GM12878 (cell line): ENCODE data around the gene NELFB. TPM values are rescaled to one million over a fixed set of nuclear protein-coding genes. Genes with fewer than 3 reads are reported as not detected.

Experiments
- ATAC-seq: fragments of 200-7000 bp; cut with Tn5 transposase; 3 replicates; pipeline ENCODE4 v1.9.1; 2020; ENCODE audit warnings: mild to moderate bottlenecking, moderate library complexity
- BruUV-seq: library from RNA; stranded (reverse); fragments of 400-500 nt; replicated peaks from 2 replicates; lab custom pipeline; 2021; lab: Mats Ljungman, UMichigan
- CTCF ChIA-PET: fragments of 300-600 bp; sonication (Branson Sonifier 250); formaldehyde crosslinking; extraction: SDS; loops from one replicate; lab custom pipeline; 2021; ENCODE audit warnings: inconsistent platforms; lab: Yijun Ruan, JAX
- POLR2A ChIA-PET: fragments of 350-600 bp; formaldehyde crosslinking; extraction: SDS; loops from one replicate; lab custom pipeline; 2021; ENCODE audit warnings: inconsistent platforms; lab: Charles Lee
- RAD21 ChIA-PET: fragments of 300-600 bp; sonication (Branson Sonifier 250); formaldehyde crosslinking; loops from one replicate; lab custom pipeline; 2023; ENCODE audit warnings: antibody characterized with exemption; ENCODE audit not compliant: unreplicated experiment; lab: Charles Lee
- SMC1A ChIA-PET: fragments of 300-600 bp; sonication (Branson Sonifier 250); formaldehyde crosslinking; loops from one replicate; lab custom pipeline; 2023; ENCODE audit not compliant: unreplicated experiment, uncharacterized antibody; lab: Charles Lee
- DNase-seq: peaks from one replicate; pipeline ENCODE4 v3.0.0-alpha.2; 2011; ENCODE audit warnings: low read depth, low spot score
- FAIRE-seq: peaks from 3 replicates; lab custom pipeline; 2011; peaks lifted over from hg19 to GRCh38; lab: Jason Lieb, UNC
- H2AFZ ChIP-seq: 2 replicates; pipeline ENCODE4 v1.6.0; 2011; ENCODE audit warnings: low read depth, low read length, control low read depth; ENCODE audit not compliant: control insufficient read depth
- H3K27ac ChIP-seq: 2 replicates; pipeline ENCODE4 v1.5.1; 2011; ENCODE audit warnings: control low read depth; ENCODE audit not compliant: control insufficient read depth, insufficient read depth
- H3K27me3 ChIP-seq, 2 experiments: replicated peaks in 1 of 2; 2 replicates each; pipeline versions ENCODE4 v1.6.0 to v1.6.1; 2011; ENCODE audit warnings: low read length in 1 of 2; ENCODE audit not compliant: control insufficient read depth in 2 of 2, insufficient read depth in 2 of 2
- H3K36me3 ChIP-seq, 2 experiments: 2 replicates each; pipeline ENCODE4 v1.5.1; 2011; ENCODE audit warnings: low read length in 1 of 2; ENCODE audit not compliant: control insufficient read depth in 2 of 2, insufficient read depth in 2 of 2
- H3K4me1 ChIP-seq: 2 replicates; pipeline ENCODE4 v1.6.1; 2011; ENCODE audit warnings: mild to moderate bottlenecking, low read length, moderate library complexity, mixed read lengths; ENCODE audit not compliant: control insufficient read depth, insufficient read depth
- H3K4me2 ChIP-seq: 2 replicates; pipeline ENCODE4 v1.6.0; 2011; ENCODE audit warnings: control low read depth; ENCODE audit not compliant: control insufficient read depth, insufficient read depth
- H3K4me3 ChIP-seq: fragments of 200-600 bp; sonication (generic); 2 replicates; pipeline ENCODE4 v1.5.1; 2016
- H3K79me2 ChIP-seq: 2 replicates; pipeline ENCODE4 v1.6.0; 2011; ENCODE audit warnings: low read length; ENCODE audit not compliant: control insufficient read depth, insufficient read depth
- H3K9ac ChIP-seq: 2 replicates; pipeline ENCODE4 v1.8.0; 2011; ENCODE audit warnings: low read length, control low read depth, mixed read lengths; ENCODE audit not compliant: control insufficient read depth, insufficient read depth
- H3K9me3 ChIP-seq: replicated peaks from 3 replicates; pipeline ENCODE4 v1.5.1; 2011; ENCODE audit warnings: mild to moderate bottlenecking, low read length; ENCODE audit not compliant: control insufficient read depth, insufficient read depth
- H4K20me1 ChIP-seq: 2 replicates; pipeline ENCODE4 v1.6.0; 2011; ENCODE audit not compliant: control insufficient read depth, insufficient read depth
- BACH1 ChIP-seq: fragments of 450-650 bp; IDR thresholded peaks from 2 replicates; pipeline ENCODE4 v1.6.1; 2017; ENCODE audit warnings: mild to moderate bottlenecking, borderline replicate concordance
- CUX1 ChIP-seq: IDR thresholded peaks from 2 replicates; pipeline ENCODE4 v1.6.1; 2012; ENCODE audit warnings: improper control_type of control experiment, low read depth, low read length; ENCODE audit not compliant: insufficient replicate concordance
- GATAD2B ChIP-seq: fragments of 450-650 bp; conservative IDR thresholded peaks from 2 replicates; pipeline ENCODE4 v1.6.1; 2017; ENCODE audit warnings: low read depth, mild to moderate bottlenecking, moderate library complexity
- MXI1 ChIP-seq: fragments of 150-350 bp; IDR thresholded peaks from 2 replicates; pipeline ENCODE4 v1.6.1; 2011; ENCODE audit warnings: low read depth, mild to moderate bottlenecking, inconsistent platforms, low read length, improper control_type of control experiment
- NR2F1 ChIP-seq: fragments of 450-650 bp; conservative IDR thresholded peaks from 2 replicates; pipeline ENCODE4 v1.6.1; 2017; ENCODE audit warnings: mild to moderate bottlenecking
- SRF ChIP-seq, 2 experiments: IDR thresholded peaks; 2 replicates each; pipeline ENCODE4 v1.6.1; 2011; ENCODE audit warnings: low read depth in 2 of 2, low read length in 2 of 2, mild to moderate bottlenecking in 1 of 2, moderate library complexity in 1 of 2
- ZNF687 ChIP-seq: fragments of 450-650 bp; IDR thresholded peaks from 2 replicates; pipeline ENCODE4 v1.6.1; 2017; ENCODE audit warnings: mild to moderate bottlenecking, moderate library complexity
- WGBS: methylation state at CpG from one replicate; pipeline ENCODE4 v1.1.6; 2016; ENCODE audit warnings: low lambda C conversion rate; ENCODE audit not compliant: insufficient replicate concordance, insufficient coverage; ENCODE audit errors: missing lambda C conversion rate; 5-methylcytosine and 5-hydroxymethylcytosine counted together
- in situ Hi-C: fragments of 300-500 bp; cut with MboI; formaldehyde crosslinking; loops from 9 replicates; pipeline ENCODE4 v1.14.3; 2018; ENCODE audit warnings: mixed read lengths
- intact Hi-C: fragments of 100-400 bp; cut with micrococcal nuclease; formaldehyde crosslinking; loops from one replicate; pipeline ENCODE4 v1.14.2; 2022; ENCODE audit not compliant: unreplicated experiment
- polyA plus RNA-seq, 11 experiments: library from polyadenylated mRNA; depleted of rRNA in 4 of 11; unstranded in 6 of 11; stranded (reverse) in 5 of 11; fragments of >200 nt; fragmentation: Nextera tagmentation in 4 of 11; fragmentation: Illumina TruSeq in 1 of 11; extraction: Ambion mirVana in 4 of 11; extraction: Trizol in 1 of 11; gene quantifications; 1 replicate in 1 of 11; 2 replicates in 10 of 11; pipeline versions ENCODE4 v1.2.1 to v1.2.3, GENCODE V29; 2011 to 2016; ENCODE audit warnings: inconsistent platforms in 2 of 11, missing spikeins in 2 of 11, low read depth in 1 of 11
- total RNA-seq, 4 experiments: library from RNA; depleted of rRNA in 3 of 4; stranded (reverse); fragments of >200 nt in 3 of 4; fragmentation: Illumina TruSeq in 1 of 4; extraction: Trizol in 1 of 4; gene quantifications; 2 replicates each; pipeline versions ENCODE4 v1.2.1 to v1.2.3, GENCODE V29; 2013 to 2021

NELFB gene
- total and polyA plus RNA-seq, 10 of the 15 experiments (the other 5 are each of a cell fraction or from before 2014, with no cell fraction given): 0.19 to 63.4 (median 30.9) TPM

- H3K9me3 ChIP-seq: no peaks in the 10 kb centered on the region
- DNase-seq (no peak), ATAC-seq (no peak), FAIRE-seq (no peak)
- H4K20me1 ChIP-seq: peaks cover 4% of the 10 kb centered on the region; the same call in 1 of the 2 replicates
- ChIA-PET RAD21 (interaction anchor here (0.6 to 1.9 kb wide), 11 partner anchors 12 to 285 kb away, joined by 3 to 13 read pairs (median 3); partner anchors contain the start of genes NELFB, NRARP and RNF208), SMC1A (interaction anchor here (1.0 to 1.7 kb wide), 4 partner anchors 19 to 155 kb away, joined by 3 to 6 read pairs (median 4); partner anchors contain the start of genes MAN1B1, NRARP and RNF208), CTCF (interaction anchor here (0.6 to 5.3 kb wide), 10 partner anchors 12 to 207 kb away, joined by 3 to 52 read pairs (median 4); partner anchors contain the start of genes CYSRT1, NELFB, RNF208 and RNF224), POLR2A (interaction anchor here (1.0 to 9.2 kb wide), 15 partner anchors 13 to 249 kb away, joined by 3 to 112 read pairs (median 8); partner anchors contain the start of genes CYSRT1, EXD3, MAN1B1 and NELFB)
- 0 out of 2 replicates have a peak, but pooled peaks have one; percentile 3 for TF ChIP-seq GATAD2B
- TF ChIP-seq SRF (IDR thresholded peaks at IDR 0.05; ENCODE audit: low read depth in 2 of 2, low read length in 2 of 2): no peak
- TF ChIP-seq NR2F1: peak; percentile 32; the same call in 1 of the 2 replicates
- TF ChIP-seq MXI1: 0 out of 2 replicates have a peak, but pooled peaks have one; percentile 9
- no peak for TF ChIP-seq CUX1
- TF ChIP-seq BACH1: 0 out of 2 replicates have a peak, but pooled peaks have one; percentile 11
- 0 out of 2 replicates have a peak, but pooled peaks have one; percentile 9 for TF ChIP-seq ZNF687
- no TSS peak for BruUV-seq
- peaks cover 38% of the 10 kb centered on the region for H3K4me1 ChIP-seq
- H3K79me2 ChIP-seq: peaks cover 30% of the 10 kb centered on the region
- H3K27me3 ChIP-seq: no peaks in the 10 kb centered on the region
- peak overlapping the region; percentile 98 for H3K4me3 ChIP-seq
- 2% methylated on average over 53 of the region's 83 CpGs for WGBS
- no peak overlapping the region for H2AFZ ChIP-seq
- intact Hi-C loops: no loop called here
- H3K36me3 ChIP-seq: peaks cover 8 to 14% of the 10 kb centered on the region in 2 experiments
- in situ Hi-C loops: no loop called here
- H3K9ac ChIP-seq: peak overlapping the region; percentile 63
- H3K27ac ChIP-seq: peak overlapping the region; percentile 39
- H3K4me2 ChIP-seq: peak overlapping the region; percentile 91
These were observed 13.4 kb upstream of the NELFB start for GRCh38 chr9:137241490-137242268.
